Cardiac fibroblast (primary cell): ENCODE data around the gene CIPC.

Experiments
- DNase-seq, 2 donors: peaks; one replicate each; pipeline versions ENCODE4 v3.0.0 to v3.0.0-alpha.2; 2010; ENCODE audit warnings: low read depth in 2 of 2
- H3K4me3 ChIP-seq, 2 donors: replicated peaks in 1 of 2; 1 replicate in 1 of 2; 2 replicates in 1 of 2; pipeline ENCODE4 v1.5.1; 2011; ENCODE audit warnings: low read depth in 2 of 2, low read length in 2 of 2, mild to moderate bottlenecking in 2 of 2, moderate library complexity in 1 of 2
- CTCF ChIP-seq: IDR thresholded peaks from one replicate; pipeline ENCODE4 v1.5.1; 2011; ENCODE audit warnings: low read depth, mild to moderate bottlenecking, low read length, inconsistent platforms

The CIPC gene

GRCh38 chr14:77085538-77085937 lies 12.5 kb upstream of the CIPC start:
- no peak for TF ChIP-seq CTCF
- no peak for DNase-seq
- H3K4me3 ChIP-seq: no peak overlapping the region

DNA sequence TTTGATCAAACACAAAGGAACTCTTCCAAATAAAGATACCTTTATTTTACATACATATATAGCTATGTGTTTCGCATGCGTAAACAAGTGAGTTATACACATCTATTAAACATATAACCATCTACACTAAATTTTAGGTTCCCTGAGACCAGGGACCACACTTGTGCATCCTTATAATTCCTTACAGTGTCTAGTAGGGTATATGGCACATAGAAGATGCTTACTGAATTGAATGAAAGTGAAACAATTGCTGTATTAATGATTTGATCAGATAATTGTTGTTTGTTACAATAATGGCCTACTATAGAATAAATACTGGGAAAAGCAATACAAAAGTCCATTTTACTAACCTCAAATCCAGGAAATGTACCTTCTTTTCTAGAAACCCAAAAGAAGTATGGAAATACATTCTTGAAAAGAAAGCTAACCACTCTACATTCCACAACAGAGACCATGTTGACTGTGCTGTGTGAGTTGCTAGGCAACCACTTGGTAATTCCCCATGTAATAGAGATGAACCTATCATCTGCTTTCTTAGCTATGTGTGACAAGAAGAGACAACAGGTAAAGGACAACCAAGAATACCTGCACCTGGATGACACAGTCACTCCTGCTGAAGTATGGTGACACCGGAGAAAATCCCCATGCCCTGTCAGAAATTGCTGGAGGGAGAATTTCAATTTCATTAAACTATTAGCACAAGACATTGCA lies 11.9 kb upstream of the CIPC start:
- peak; percentile 53 to 61 for DNase-seq
- no peak for TF ChIP-seq CTCF
- H3K4me3 ChIP-seq: no peak overlapping the region

DNA sequence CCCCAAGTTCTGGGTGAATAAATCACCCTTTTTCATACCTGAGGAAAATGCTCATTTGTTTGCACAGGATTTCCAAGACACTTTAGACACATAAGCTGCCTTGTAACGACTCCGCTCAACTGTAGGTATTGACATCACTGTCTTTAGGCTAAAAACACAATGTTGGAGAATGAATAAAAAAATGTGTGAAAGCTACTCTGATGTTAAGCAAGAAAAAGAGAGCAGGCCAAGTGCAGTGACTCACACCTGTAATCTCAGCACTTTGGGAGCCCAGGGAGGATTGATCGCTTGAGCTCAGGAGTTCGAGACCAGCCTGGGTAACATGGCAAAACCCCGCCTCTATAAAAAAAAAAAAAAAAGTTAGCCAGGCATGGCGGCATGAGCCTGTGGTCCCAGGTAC lies 11.1 kb upstream of the CIPC start:
- peak in 1 of 2 donors; percentile 19 for DNase-seq
- TF ChIP-seq CTCF: no peak
- no peak overlapping the region for H3K4me3 ChIP-seq

GRCh38 chr14:77087631-77088030 lies 10.4 kb upstream of the CIPC start:
- DNase-seq: no peak
- no peak overlapping the region for H3K4me3 ChIP-seq
- no peak for TF ChIP-seq CTCF

GRCh38 chr14:77088219-77088618 lies 9.8 kb upstream of the CIPC start:
- H3K4me3 ChIP-seq: no peak overlapping the region
- no peak for DNase-seq
- TF ChIP-seq CTCF: no peak

GRCh38 chr14:77088645-77089044 lies 9.4 kb upstream of the CIPC start:
- H3K4me3 ChIP-seq: no peak overlapping the region
- DNase-seq: no peak
- TF ChIP-seq CTCF: no peak

- no peak for TF ChIP-seq CTCF
- no peak overlapping the region for H3K4me3 ChIP-seq
- DNase-seq: no peak
Observed at GRCh38 chr14:77091518-77091917, 6.5 kb upstream of the CIPC start.
